Omental fat pad (tissue), 4 donors: ENCODE results near the gene ZC3H11A. TPM values are rescaled to one million over a fixed set of nuclear protein-coding genes. Genes with fewer than 3 reads are reported as not detected.

Experiments used
- ATAC-seq: fragments of 150-250 bp; one replicate; pipeline ENCODE4 v1.9.1; 2016; ENCODE audit warnings: mild to moderate bottlenecking, moderate library complexity; ENCODE audit not compliant: low FRiP score
- DNase-seq: peaks from one replicate; pipeline ENCODE4 v3.0.0-alpha.2; 2019; ENCODE audit warnings: low spot score
- CTCF ChIP-seq, 3 donors: fragments of 450-650 bp; IDR thresholded peaks; one replicate each; pipeline ENCODE4 v1.5.1; 2016 to 2017; ENCODE audit warnings: antibody characterized with exemption in 3 of 3, mild to moderate bottlenecking in 3 of 3, moderate library complexity in 2 of 3
- small RNA-seq: library from RNA; depleted of rRNA; stranded (forward); fragments of <200 nt; gene quantifications from one replicate; pipeline ENCODE3, GENCODE V24; 2016
- total RNA-seq, 4 donors: library from RNA; depleted of rRNA; stranded (reverse); fragments of >200 nt; gene quantifications; one replicate each; pipeline ENCODE4 v1.1.0, GENCODE V29; 2016

Gene ZC3H11A
- total RNA-seq, 4 donors from 2014 or later: 97.6 to 140 (median 108) TPM

DNA sequence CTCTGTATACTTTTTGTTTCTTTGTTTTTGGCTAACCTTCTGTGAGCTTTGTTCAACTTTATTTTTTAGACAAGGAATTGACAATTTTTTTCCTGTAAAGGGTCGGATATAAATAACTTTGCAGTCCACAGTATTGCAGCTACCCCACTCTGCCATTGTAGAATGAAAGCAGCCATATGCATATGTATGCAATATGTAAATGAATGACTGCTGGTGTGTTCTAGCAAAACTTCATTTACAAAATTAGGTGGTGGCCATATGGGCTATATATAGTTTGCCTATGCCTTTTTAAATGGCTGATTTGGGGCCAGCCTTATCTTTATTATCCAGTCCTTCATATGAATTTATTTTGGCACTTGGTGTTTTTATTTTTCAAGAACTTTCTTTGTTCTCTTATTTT lies 48.0 kb downstream of the ZC3H11A start:
- TF ChIP-seq CTCF (IDR thresholded peaks at IDR 0.05): no peak
- no peak for ATAC-seq

More for the DNA sequence above, 48.0 kb downstream of the ZC3H11A start:
- no peak for DNase-seq

Small RNA genes within 50 kb of the gene (small RNA-seq; reads per million reads assigned to genes)
- gene ZC3H11A: 0.39 reads per million

Other genes starting within 250 kb of the ZC3H11A start
- gene ATP2B4, start 168.8 kb upstream of the ZC3H11A start, total RNA-seq: 100 to 1,000 TPM in 3 of 4 donors, 10 to 100 TPM in 1; 90.4 to 212 (median 146) TPM
- 1 to 10 TPM in 3 of 4 donors, under 1 TPM in 1; 0.19 to 2.4 (median 1.4) TPM for gene LAX1, start 30.4 kb upstream of the ZC3H11A start, total RNA-seq
- gene ZBED6, start within 50 bp of the ZC3H11A start, total RNA-seq: 10 to 100 TPM; 24.9 to 32.3 (median 27.7) TPM
- 10 to 100 TPM; 26.3 to 53.7 (median 42.5) TPM for gene SNRPE, start 66.0 kb downstream of the ZC3H11A start, total RNA-seq